Stomach (tissue), 9 donors: ENCODE results near the gene ITGAV. TPM values are rescaled to one million over a fixed set of nuclear protein-coding genes. Genes with fewer than 3 reads are reported as not detected.

Experiments
- DNase-seq, 2 donors: peaks; one replicate each; pipeline versions ENCODE4 v3.0.0 to v3.0.0-alpha.2; 2013 to 2019
- H3K27ac ChIP-seq, 5 donors: fragments of 200-600 bp in 4 of 5; sonication (generic) in 4 of 5; one replicate each; pipeline ENCODE4 v1.5.1; 2013 to 2019; ENCODE audit warnings: mild to moderate bottlenecking in 1 of 5, moderate library complexity in 1 of 5
- H3K27me3 ChIP-seq, 3 donors: fragments of 200-600 bp; sonication (generic); one replicate each; pipeline ENCODE4 v1.5.1; 2017 to 2019; ENCODE audit warnings: mixed run types in 1 of 3
- H3K36me3 ChIP-seq, 4 donors: fragments of 200-600 bp; sonication (generic); 1 replicate in 3 of 4; 2 replicates in 1 of 4; pipeline ENCODE4 v1.5.1; 2016 to 2019
- H3K4me1 ChIP-seq, 4 donors: fragments of 200-600 bp; sonication (generic); one replicate each; pipeline ENCODE4 v1.5.1; 2016 to 2019
- H3K4me3 ChIP-seq, 4 donors: fragments of 200-600 bp; sonication (generic) in 3 of 4; one replicate each; pipeline ENCODE4 v1.5.1; 2016 to 2019; ENCODE audit warnings: mild to moderate bottlenecking in 1 of 4
- H3K9me3 ChIP-seq, 4 donors: fragments of 200-600 bp; sonication (generic); one replicate each; pipeline ENCODE4 v1.5.1; 2016 to 2019
- EP300 ChIP-seq: sonication (generic); formaldehyde crosslinking; IDR thresholded peaks from one replicate; pipeline ENCODE4 v1.6.1; 2017; ENCODE audit warnings: antibody characterized with exemption
- POLR2A ChIP-seq, 4 donors: fragments of 450-650 bp; IDR thresholded peaks; one replicate each; pipeline ENCODE4 v1.6.1; 2016; ENCODE audit warnings: antibody characterized with exemption in 4 of 4, control low read depth in 2 of 4, mild to moderate bottlenecking in 1 of 4, moderate library complexity in 1 of 4
- POLR2AphosphoS5 ChIP-seq, 3 donors: sonication (generic); formaldehyde crosslinking; IDR thresholded peaks; one replicate each; pipeline ENCODE4 v1.6.1; 2016; ENCODE audit warnings: antibody characterized with exemption in 3 of 3
- WGBS, 5 donors: extraction: QIAGEN DNeasy Blood & Tissue Kit in 3 of 5; methylation state at CpG; one replicate each; pipeline versions ENCODE4 v1.1.5 to v1.1.7; 2013 to 2018; 5-methylcytosine and 5-hydroxymethylcytosine counted together
- intact Hi-C: fragments of 100-400 bp; cut with DNase I; formaldehyde crosslinking; loops from one replicate; pipeline ENCODE4 v1.15.1; 2023; ENCODE audit warnings: low total_unique reads
- polyA plus RNA-seq, 3 donors: library from polyadenylated mRNA; stranded (reverse); fragments of 200-250 nt; gene quantifications; one replicate each; pipeline ENCODE4 v1.2.3, GENCODE V29; 2013
- total RNA-seq, 5 donors: library from RNA; depleted of rRNA; stranded (reverse); fragments of >200 nt; gene quantifications; one replicate each; pipeline versions ENCODE4 v1.1.0 to v1.2.3, GENCODE V29; 2014 to 2016
- TF ChIP-seq, protein P1 (sequence below), 7 experiments: fragments of 450-650 bp in 4 of 7; fragments of 200-600 bp in 3 of 7; sonication (generic) in 3 of 7; IDR thresholded peaks; one replicate each; pipeline ENCODE4 v1.5.1; 2016 to 2019; ENCODE audit warnings: antibody characterized with exemption in 7 of 7, control low read depth in 2 of 7, mild to moderate bottlenecking in 1 of 7
- donor health status: healthy with polysubstance abuse.
- donor health status: Bipolar disorder and iron deficiency.
- donor health status: healthy.

The ITGAV gene
- total and polyA plus RNA-seq, 8 donors, result 7.8 to 393 (median 75.5) TPM

GRCh38 chr2:186639939-186640338, 50.1 kb downstream of the ITGAV start:
- intact Hi-C loops, result loop anchor here (5.0 kb wide), 1 partner anchor 138 kb away; no protein-coding TSS in a partner anchor

DNA sequence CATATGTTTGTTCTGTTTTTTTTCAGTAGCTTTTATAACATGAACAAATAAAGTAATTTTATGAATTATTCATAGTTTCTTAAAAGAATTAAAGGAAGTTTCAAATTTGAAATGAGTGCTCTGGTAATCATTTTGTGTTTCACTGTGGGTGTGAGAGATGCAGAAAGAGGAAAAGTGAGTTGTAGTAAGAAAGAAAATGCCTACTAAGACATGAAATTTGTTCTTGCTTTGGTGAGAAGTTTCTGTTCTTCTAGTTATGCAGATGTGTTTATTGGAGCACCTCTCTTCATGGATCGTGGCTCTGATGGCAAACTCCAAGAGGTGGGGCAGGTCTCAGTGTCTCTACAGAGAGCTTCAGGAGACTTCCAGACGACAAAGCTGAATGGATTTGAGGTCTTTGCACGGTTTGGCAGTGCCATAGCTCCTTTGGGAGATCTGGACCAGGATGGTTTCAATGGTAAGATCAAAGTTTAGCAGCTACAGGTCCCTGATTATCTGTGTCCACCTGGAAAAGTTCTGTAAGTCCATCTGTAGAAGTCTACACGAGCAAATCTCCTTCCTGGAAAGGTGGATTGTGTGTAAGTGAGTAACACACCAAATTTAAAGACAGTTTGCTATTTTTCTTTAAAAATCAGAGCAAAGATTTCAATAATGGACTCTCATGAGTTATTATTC, 51.4 kb downstream of the ITGAV start:
- peaks cover 0 to 14% (median 0%) of the 10 kb centered on the region in 4 donors for H3K4me1 ChIP-seq
- TF ChIP-seq POLR2AphosphoS5 (IDR thresholded peaks at IDR 0.05), result no peak
- no peaks in the 10 kb centered on the region for H3K27me3 ChIP-seq
- peaks cover 0 to 90% (median 80%) of the 10 kb centered on the region in 4 donors for H3K36me3 ChIP-seq
- H3K4me3 ChIP-seq, result no peak overlapping the region
- WGBS, 5 donors, result 45 to 62% (median 61%) methylated on average over 4 of the region's 4 CpGs
- no peak for DNase-seq
- peak overlapping the region in 3 of 5 donors; percentile 9 to 51 (median 11) for H3K27ac ChIP-seq
- intact Hi-C loops, result loop anchor here (5.0 kb wide), 1 partner anchor 139 kb away; no protein-coding TSS in a partner anchor
- no peaks in the 10 kb centered on the region for H3K9me3 ChIP-seq

More at GRCh38 chr2:186639939-186640338, 50.1 kb downstream of the ITGAV start:
- Histone ChIP-seq H3K27me3 (no peaks in the 10 kb centered on the region), H3K4me1 (peaks cover 0 to 14% (median 0%) of the 10 kb centered on the region in 4 donors), H3K9me3 (no peaks in the 10 kb centered on the region), H3K27ac (no peak overlapping the region), H3K4me3 (no peak overlapping the region), H3K36me3 (peaks cover 0 to 97% (median 77%) of the 10 kb centered on the region in 4 donors)
- DNase-seq, result no peak
- TF ChIP-seq, protein P1, sequence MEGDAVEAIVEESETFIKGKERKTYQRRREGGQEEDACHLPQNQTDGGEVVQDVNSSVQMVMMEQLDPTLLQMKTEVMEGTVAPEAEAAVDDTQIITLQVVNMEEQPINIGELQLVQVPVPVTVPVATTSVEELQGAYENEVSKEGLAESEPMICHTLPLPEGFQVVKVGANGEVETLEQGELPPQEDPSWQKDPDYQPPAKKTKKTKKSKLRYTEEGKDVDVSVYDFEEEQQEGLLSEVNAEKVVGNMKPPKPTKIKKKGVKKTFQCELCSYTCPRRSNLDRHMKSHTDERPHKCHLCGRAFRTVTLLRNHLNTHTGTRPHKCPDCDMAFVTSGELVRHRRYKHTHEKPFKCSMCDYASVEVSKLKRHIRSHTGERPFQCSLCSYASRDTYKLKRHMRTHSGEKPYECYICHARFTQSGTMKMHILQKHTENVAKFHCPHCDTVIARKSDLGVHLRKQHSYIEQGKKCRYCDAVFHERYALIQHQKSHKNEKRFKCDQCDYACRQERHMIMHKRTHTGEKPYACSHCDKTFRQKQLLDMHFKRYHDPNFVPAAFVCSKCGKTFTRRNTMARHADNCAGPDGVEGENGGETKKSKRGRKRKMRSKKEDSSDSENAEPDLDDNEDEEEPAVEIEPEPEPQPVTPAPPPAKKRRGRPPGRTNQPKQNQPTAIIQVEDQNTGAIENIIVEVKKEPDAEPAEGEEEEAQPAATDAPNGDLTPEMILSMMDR (IDR thresholded peaks at IDR 0.05), result no peak
- TF ChIP-seq POLR2AphosphoS5 (IDR thresholded peaks at IDR 0.05) (no peak), POLR2A (IDR thresholded peaks at IDR 0.05) (no peak), EP300 (no peak)

DNA sequence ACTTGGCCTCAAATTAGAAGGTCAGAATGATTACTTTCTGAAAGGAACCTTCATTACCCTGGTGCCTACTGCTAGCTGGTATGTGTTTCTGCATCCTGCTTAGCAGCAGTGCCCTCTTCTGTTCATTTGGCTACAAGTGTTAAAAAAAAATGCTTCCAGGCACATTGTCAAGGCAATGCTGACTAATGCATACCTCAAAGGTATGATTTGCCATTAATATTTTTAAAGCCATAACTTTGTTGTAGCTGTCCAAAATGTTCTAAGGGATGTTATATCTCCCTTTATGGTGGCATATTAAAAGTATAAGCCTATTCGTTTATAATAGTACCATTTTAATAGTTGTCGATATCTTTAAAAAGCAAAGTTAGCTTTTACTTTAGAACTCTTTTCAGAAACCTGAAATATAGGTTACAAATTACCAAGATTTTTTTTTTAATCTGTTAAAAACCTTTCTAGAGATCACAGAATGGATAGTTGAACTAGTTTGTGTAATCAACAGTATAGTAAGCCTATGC, 52.0 kb downstream of the ITGAV start:
- Histone ChIP-seq H3K4me3 (no peak overlapping the region), H3K36me3 (peaks cover 0 to 92% (median 80%) of the 10 kb centered on the region in 4 donors), H3K27ac (peak overlapping the region in 2 of 5 donors; percentile 11 to 51), H3K4me1 (peaks cover 0 to 14% (median 0%) of the 10 kb centered on the region in 4 donors), H3K9me3 (no peaks in the 10 kb centered on the region), H3K27me3 (no peaks in the 10 kb centered on the region)
- WGBS, 5 donors, result 83 to 96% (median 91%) methylated on average over 2 of the region's 2 CpGs
- peak in 1 of 2 donors; percentile 88 for DNase-seq
- intact Hi-C loops, result loop anchor here (5.0 kb wide), 1 partner anchor 140 kb away; no protein-coding TSS in a partner anchor
- TF ChIP-seq POLR2AphosphoS5 (IDR thresholded peaks at IDR 0.05) (peak in 2 of 3 donors; percentile 10 to 64), POLR2A (IDR thresholded peaks at IDR 0.05) (no peak), EP300 (no peak)
- TF ChIP-seq, protein P1 (IDR thresholded peaks at IDR 0.05), result peak in 5 of 7 experiments; percentile 20 to 67 (median 51)

DNA sequence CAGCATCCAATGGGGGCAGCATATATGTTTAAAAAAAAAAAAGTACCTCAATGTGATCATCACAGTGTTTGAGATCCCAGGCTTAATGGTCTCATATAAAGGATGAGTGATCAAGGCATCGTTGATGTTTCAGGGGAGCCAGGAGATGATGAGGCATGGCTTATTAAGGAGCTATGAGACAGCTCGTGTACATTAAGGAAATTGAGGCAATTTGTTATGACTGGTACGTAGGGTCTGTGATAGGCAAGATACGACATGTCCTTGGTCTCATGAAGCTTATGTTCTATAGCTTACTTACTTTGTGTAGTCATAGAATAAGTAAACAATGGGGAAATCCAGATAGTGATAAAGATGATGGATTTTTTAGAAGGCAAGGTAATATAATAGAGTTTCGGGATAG, 54.9 kb downstream of the ITGAV start:
- Histone ChIP-seq H3K9me3 (no peaks in the 10 kb centered on the region), H3K27me3 (no peaks in the 10 kb centered on the region), H3K4me1 (peaks cover 0 to 14% (median 0%) of the 10 kb centered on the region in 4 donors), H3K4me3 (no peak overlapping the region), H3K36me3 (peaks cover 0 to 85% (median 72%) of the 10 kb centered on the region in 4 donors), H3K27ac (no peak overlapping the region)
- WGBS, 5 donors, result 84 to 97% (median 91%) methylated on average over 5 of the region's 5 CpGs
- no peak for TF ChIP-seq EP300
- TF ChIP-seq, protein P1 (IDR thresholded peaks at IDR 0.05), result no peak
- no peak for TF ChIP-seq POLR2AphosphoS5 (IDR thresholded peaks at IDR 0.05)
- no peak for DNase-seq
- intact Hi-C loops, result loop anchor here (5.0 kb wide), 1 partner anchor 142 kb away; no protein-coding TSS in a partner anchor
